GM12878 (cell line): ENCODE measurements around the gene KLHDC8A. TPM values are rescaled to one million over a fixed set of nuclear protein-coding genes. Genes with fewer than 3 reads are reported as not detected.

Experiments used
- ATAC-seq: fragments of 200-7000 bp; cut with Tn5 transposase; 3 replicates; pipeline ENCODE4 v1.9.1; 2020; ENCODE audit warnings: mild to moderate bottlenecking, moderate library complexity
- BruUV-seq: library from RNA; stranded (reverse); fragments of 400-500 nt; replicated peaks from 2 replicates; lab custom pipeline; 2021; lab: Mats Ljungman, UMichigan
- CTCF ChIA-PET: fragments of 300-600 bp; sonication (Branson Sonifier 250); formaldehyde crosslinking; extraction: SDS; loops from one replicate; lab custom pipeline; 2021; ENCODE audit warnings: inconsistent platforms; lab: Yijun Ruan, JAX
- POLR2A ChIA-PET: fragments of 350-600 bp; formaldehyde crosslinking; extraction: SDS; loops from one replicate; lab custom pipeline; 2021; ENCODE audit warnings: inconsistent platforms; lab: Charles Lee
- RAD21 ChIA-PET: fragments of 300-600 bp; sonication (Branson Sonifier 250); formaldehyde crosslinking; loops from one replicate; lab custom pipeline; 2023; ENCODE audit warnings: antibody characterized with exemption; ENCODE audit not compliant: unreplicated experiment; lab: Charles Lee
- SMC1A ChIA-PET: fragments of 300-600 bp; sonication (Branson Sonifier 250); formaldehyde crosslinking; loops from one replicate; lab custom pipeline; 2023; ENCODE audit not compliant: unreplicated experiment, uncharacterized antibody; lab: Charles Lee
- DNase-seq: peaks from one replicate; pipeline ENCODE4 v3.0.0-alpha.2; 2011; ENCODE audit warnings: low read depth, low spot score
- FAIRE-seq: peaks from 3 replicates; lab custom pipeline; 2011; peaks lifted over from hg19 to GRCh38; lab: Jason Lieb, UNC
- H2AFZ ChIP-seq: 2 replicates; pipeline ENCODE4 v1.6.0; 2011; ENCODE audit warnings: low read depth, low read length, control low read depth; ENCODE audit not compliant: control insufficient read depth
- H3K27ac ChIP-seq: 2 replicates; pipeline ENCODE4 v1.5.1; 2011; ENCODE audit warnings: control low read depth; ENCODE audit not compliant: control insufficient read depth, insufficient read depth
- H3K27me3 ChIP-seq, 2 experiments: replicated peaks in 1 of 2; 2 replicates each; pipeline versions ENCODE4 v1.6.0 to v1.6.1; 2011; ENCODE audit warnings: low read length in 1 of 2; ENCODE audit not compliant: control insufficient read depth in 2 of 2, insufficient read depth in 2 of 2
- H3K36me3 ChIP-seq, 2 experiments: 2 replicates each; pipeline ENCODE4 v1.5.1; 2011; ENCODE audit warnings: low read length in 1 of 2; ENCODE audit not compliant: control insufficient read depth in 2 of 2, insufficient read depth in 2 of 2
- H3K4me1 ChIP-seq: 2 replicates; pipeline ENCODE4 v1.6.1; 2011; ENCODE audit warnings: mild to moderate bottlenecking, low read length, moderate library complexity, mixed read lengths; ENCODE audit not compliant: control insufficient read depth, insufficient read depth
- H3K4me2 ChIP-seq: 2 replicates; pipeline ENCODE4 v1.6.0; 2011; ENCODE audit warnings: control low read depth; ENCODE audit not compliant: control insufficient read depth, insufficient read depth
- H3K4me3 ChIP-seq: fragments of 200-600 bp; sonication (generic); 2 replicates; pipeline ENCODE4 v1.5.1; 2016
- H3K79me2 ChIP-seq: 2 replicates; pipeline ENCODE4 v1.6.0; 2011; ENCODE audit warnings: low read length; ENCODE audit not compliant: control insufficient read depth, insufficient read depth
- H3K9ac ChIP-seq: 2 replicates; pipeline ENCODE4 v1.8.0; 2011; ENCODE audit warnings: low read length, control low read depth, mixed read lengths; ENCODE audit not compliant: control insufficient read depth, insufficient read depth
- H3K9me3 ChIP-seq: replicated peaks from 3 replicates; pipeline ENCODE4 v1.5.1; 2011; ENCODE audit warnings: mild to moderate bottlenecking, low read length; ENCODE audit not compliant: control insufficient read depth, insufficient read depth
- H4K20me1 ChIP-seq: 2 replicates; pipeline ENCODE4 v1.6.0; 2011; ENCODE audit not compliant: control insufficient read depth, insufficient read depth
- CBX5 ChIP-seq: sonication (generic); IDR thresholded peaks from 2 replicates; pipeline ENCODE4 v1.6.1; 2016; ENCODE audit warnings: low read depth, moderate library complexity, mild to moderate bottlenecking, inconsistent platforms
- CEBPZ ChIP-seq: fragments of 150-350 bp; IDR thresholded peaks from 2 replicates; pipeline ENCODE4 v1.6.1; 2016; ENCODE audit warnings: low read depth, low read length
- CUX1 ChIP-seq: IDR thresholded peaks from 2 replicates; pipeline ENCODE4 v1.6.1; 2012; ENCODE audit warnings: improper control_type of control experiment, low read depth, low read length; ENCODE audit not compliant: insufficient replicate concordance
- EP300 ChIP-seq, 2 experiments: fragments of 150-350 bp in 1 of 2; IDR thresholded peaks; 2 replicates each; pipeline ENCODE4 v1.6.1; 2011 to 2012; ENCODE audit warnings: low read depth in 2 of 2, low read length in 2 of 2, borderline replicate concordance in 1 of 2, improper control_type of control experiment in 1 of 2, inconsistent platforms in 1 of 2; ENCODE audit not compliant: control insufficient read depth in 1 of 2
- FOS ChIP-seq: IDR thresholded peaks from 3 replicates; pipeline ENCODE4 v1.6.1; 2011; ENCODE audit warnings: borderline replicate concordance; ENCODE audit not compliant: insufficient read length; ENCODE audit errors: extremely low read depth
- IRF3 ChIP-seq: fragments of 450-650 bp; IDR thresholded peaks from 2 replicates; pipeline ENCODE4 v1.6.1; 2014; ENCODE audit warnings: mild to moderate bottlenecking
- MYB ChIP-seq: fragments of 150-350 bp; IDR thresholded peaks from 2 replicates; pipeline ENCODE4 v1.6.1; 2014; ENCODE audit warnings: mild to moderate bottlenecking, low read depth, low read length, borderline replicate concordance
- PAX5 ChIP-seq: IDR thresholded peaks from 2 replicates; pipeline ENCODE4 v1.6.1; 2011; ENCODE audit warnings: low read depth, low read length, borderline replicate concordance
- RBBP5 ChIP-seq: fragments of 200-600 bp; sonication (generic); conservative IDR thresholded peaks from 2 replicates; pipeline ENCODE4 v1.6.1; 2016
- ZNF384 ChIP-seq: IDR thresholded peaks from 2 replicates; pipeline ENCODE4 v1.6.1; 2012; ENCODE audit warnings: low read depth, mild to moderate bottlenecking, low read length, improper control_type of control experiment, borderline replicate concordance
- WGBS: methylation state at CpG from one replicate; pipeline ENCODE4 v1.1.6; 2016; ENCODE audit warnings: low lambda C conversion rate; ENCODE audit not compliant: insufficient replicate concordance, insufficient coverage; ENCODE audit errors: missing lambda C conversion rate; 5-methylcytosine and 5-hydroxymethylcytosine counted together
- in situ Hi-C: fragments of 300-500 bp; cut with MboI; formaldehyde crosslinking; loops from 9 replicates; pipeline ENCODE4 v1.14.3; 2018; ENCODE audit warnings: mixed read lengths
- intact Hi-C: fragments of 100-400 bp; cut with micrococcal nuclease; formaldehyde crosslinking; loops from one replicate; pipeline ENCODE4 v1.14.2; 2022; ENCODE audit not compliant: unreplicated experiment
- polyA plus RNA-seq, 11 experiments: library from polyadenylated mRNA; depleted of rRNA in 4 of 11; unstranded in 6 of 11; stranded (reverse) in 5 of 11; fragments of >200 nt; fragmentation: Nextera tagmentation in 4 of 11; fragmentation: Illumina TruSeq in 1 of 11; extraction: Ambion mirVana in 4 of 11; extraction: Trizol in 1 of 11; gene quantifications; 1 replicate in 1 of 11; 2 replicates in 10 of 11; pipeline versions ENCODE4 v1.2.1 to v1.2.3, GENCODE V29; 2011 to 2016; ENCODE audit warnings: inconsistent platforms in 2 of 11, missing spikeins in 2 of 11, low read depth in 1 of 11
- total RNA-seq, 4 experiments: library from RNA; depleted of rRNA in 3 of 4; stranded (reverse); fragments of >200 nt in 3 of 4; fragmentation: Illumina TruSeq in 1 of 4; extraction: Trizol in 1 of 4; gene quantifications; 2 replicates each; pipeline versions ENCODE4 v1.2.1 to v1.2.3, GENCODE V29; 2013 to 2021

KLHDC8A gene
- total and polyA plus RNA-seq, 10 of the 15 experiments (the other 5 are each of a cell fraction or from before 2014, with no cell fraction given): not detected

- TF ChIP-seq RBBP5 (no peak), ZNF384 (no peak)
- TF ChIP-seq, all 136 proteins: peak for 5
Measured at GRCh38 chr1:205324781-205325180, 31.9 kb downstream of the KLHDC8A start (continued).

GRCh38 chr1:205323794-205324193 is 32.9 kb downstream of the KLHDC8A start:
- DNase-seq: no peak
- ATAC-seq: no peak
- intact Hi-C loops: no loop called here
- ChIA-PET RAD21 (interaction anchor here (1.4 to 23.9 kb wide), 12 partner anchors 8 to 307 kb away, joined by 3 to 892 read pairs (median 19); partner anchors contain the start of gene TMCC2), POLR2A (interaction anchor here (2.7 to 8.0 kb wide), 3 partner anchors 9 to 51 kb away, joined by 21 to 91 read pairs (median 90); no protein-coding TSS in a partner anchor), CTCF (interaction anchor here (1.2 to 59.5 kb wide), 14 partner anchors 9 to 262 kb away, joined by 3 to 2333 read pairs (median 19); partner anchors contain the start of gene TMCC2), SMC1A (interaction anchor here (0.7 to 35.1 kb wide), 16 partner anchors 9 to 308 kb away, joined by 3 to 1445 read pairs (median 8); partner anchors contain the start of genes ELK4 and TMCC2)
- H3K27me3 ChIP-seq: peaks cover 2 to 8% of the 10 kb centered on the region in 2 experiments
- in situ Hi-C loops: loop anchor here (5.0 kb wide), 1 partner anchor 41 kb away; no protein-coding TSS in a partner anchor
- H3K9me3 ChIP-seq: no peaks in the 10 kb centered on the region; the same call in 2 of the 3 replicates
- no peaks in the 10 kb centered on the region for H3K79me2 ChIP-seq
- no peak overlapping the region for H3K9ac ChIP-seq
- H3K36me3 ChIP-seq: no peaks in the 10 kb centered on the region
- no peak overlapping the region for H2AFZ ChIP-seq
- H3K4me2 ChIP-seq: no peak overlapping the region
- WGBS: 65% methylated on average over 6 of the region's 6 CpGs
- peaks cover 13% of the 10 kb centered on the region for H3K4me1 ChIP-seq
- no peak overlapping the region for H3K4me3 ChIP-seq
- no peaks in the 10 kb centered on the region for H4K20me1 ChIP-seq
- FAIRE-seq: no peak
- no peak overlapping the region for H3K27ac ChIP-seq
- no TSS peak for BruUV-seq
- no peak for TF ChIP-seq MYB
- TF ChIP-seq CEBPZ: no peak
- no peak for TF ChIP-seq CUX1
- TF ChIP-seq FOS: no peak
- no peak for TF ChIP-seq CBX5
- TF ChIP-seq IRF3: no peak
- no peak for TF ChIP-seq EP300 (IDR thresholded peaks at IDR 0.05; ENCODE audit: borderline replicate concordance in 1 of 2, control insufficient read depth in 1 of 2, low read depth in 2 of 2, low read length in 2 of 2)
- no peak for TF ChIP-seq PAX5
